Measurements from ENCODE around the gene NUBP2. TPM values are rescaled to one million over a fixed set of nuclear protein-coding genes. Genes with fewer than 3 reads are reported as not detected.

NUBP2 gene
- total RNA-seq, 1 experiment from 2014 or later: 69.4 TPM

DNA sequence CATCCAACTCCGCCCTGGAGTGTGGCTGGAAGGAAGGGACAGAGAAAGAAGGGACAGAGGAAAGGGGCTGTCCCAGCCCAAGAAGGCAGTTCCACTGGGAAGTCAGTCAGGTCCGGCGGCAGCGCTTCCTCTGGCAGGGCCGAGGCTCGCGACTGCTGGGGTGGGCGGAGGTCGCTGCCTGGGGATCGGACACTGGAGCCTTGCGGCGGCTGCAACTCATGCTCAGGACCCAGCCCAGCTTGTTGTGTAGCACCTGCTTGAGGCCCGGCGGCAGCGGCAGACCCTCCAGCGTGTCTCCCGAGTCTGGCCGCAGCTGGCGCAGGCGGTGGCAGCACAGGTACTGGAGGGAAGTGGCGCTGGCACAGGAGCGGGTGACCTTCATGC lies 5.8 kb upstream of the NUBP2 start:
- Mint-ChIP-seq H3K27me3 (ENCODE audit: low read depth) (peaks cover 2% of the 10 kb centered on the region; the same call in 1 of the 2 replicates), H3K27ac (peak overlapping the region in 1 of 3 experiments; percentile 76; a peak in 1 of 7 replicates), H3K4me3 (no peak overlapping the region), H3K4me1 (peaks cover 7 to 18% of the 10 kb centered on the region in 2 experiments), H3K36me3 (ENCODE audit: insufficient read depth in 1 of 3, low read depth in 3 of 3) (peaks cover 5 to 48% (median 13%) of the 10 kb centered on the region in 3 experiments; a peak in 5 of 7 replicates), H3K9me3 (no peaks in the 10 kb centered on the region)
- Histone ChIP-seq H3K23ac (ENCODE audit: insufficient read length, low read depth, low read length) (no peak overlapping the region), H2BK120ac (ENCODE audit: low read depth, low read length, poor library complexity, severe bottlenecking) (no peak overlapping the region), H3K4me1 (ENCODE audit: insufficient read depth, low read length) (no peaks in the 10 kb centered on the region), H3K18ac (ENCODE audit: insufficient read length, low read depth, low read length) (no peak overlapping the region), H3K27me3 (ENCODE audit: insufficient read depth, low read length) (no peaks in the 10 kb centered on the region), H3K23me2 (ENCODE audit: insufficient read length, low read depth, low read length, poor library complexity, severe bottlenecking) (peaks cover 10% of the 10 kb centered on the region), H4K8ac (replicated peaks; ENCODE audit: insufficient read length, low read depth, low read length) (no peak overlapping the region), H3K14ac (ENCODE audit: insufficient read depth, low read length) (no peak overlapping the region), H4K91ac (ENCODE audit: insufficient read length, low read depth, low read length) (no peak overlapping the region), H3K9ac (ENCODE audit: extremely low read depth, insufficient read length, low read length) (no peak overlapping the region), H3K4me2 (ENCODE audit: insufficient read depth, insufficient read length, low read length) (no peak overlapping the region), H4K5ac (ENCODE audit: insufficient read length, low read depth, low read length) (no peak overlapping the region), H2BK20ac (ENCODE audit: low read depth, low read length, poor library complexity, severe bottlenecking) (no peak overlapping the region), H3K79me2 (ENCODE audit: insufficient read depth, low read length) (no peaks in the 10 kb centered on the region; the same call in 1 of the 2 replicates), H3T11ph (ENCODE audit: low read length) (no peak overlapping the region), H2AFZ (ENCODE audit: low read length) (no peak overlapping the region), H3K4ac (ENCODE audit: low read depth, low read length) (no peak overlapping the region), H2BK5ac (ENCODE audit: insufficient read length, low read length) (no peak overlapping the region), H3K27ac (ENCODE audit: insufficient read length, low read depth, low read length) (no peak overlapping the region), H2BK15ac (ENCODE audit: low read depth, low read length) (no peak overlapping the region), H4K20me1 (ENCODE audit: control insufficient read depth, insufficient read depth, insufficient read length) (no peaks in the 10 kb centered on the region), H3K9me3 (ENCODE audit: control insufficient read depth, low read depth, low read length) (no peaks in the 10 kb centered on the region), H3K56ac (ENCODE audit: insufficient read length, low read depth, low read length) (no peak overlapping the region), H2BK12ac (ENCODE audit: insufficient read length, low read depth, low read length) (no peak overlapping the region), H3K79me1 (ENCODE audit: insufficient read depth, low read depth, low read length, poor library complexity, severe bottlenecking) (peaks cover 5% of the 10 kb centered on the region), H2AK5ac (ENCODE audit: insufficient read length, low read length) (no peak overlapping the region)
- DNase-seq: no peak
- WGBS (ENCODE audit: extremely low coverage, insufficient read length, low lambda C conversion rate): no CpG with 5 or more reads among the region's 22 CpGs
- TF ChIP-seq, protein P1, sequence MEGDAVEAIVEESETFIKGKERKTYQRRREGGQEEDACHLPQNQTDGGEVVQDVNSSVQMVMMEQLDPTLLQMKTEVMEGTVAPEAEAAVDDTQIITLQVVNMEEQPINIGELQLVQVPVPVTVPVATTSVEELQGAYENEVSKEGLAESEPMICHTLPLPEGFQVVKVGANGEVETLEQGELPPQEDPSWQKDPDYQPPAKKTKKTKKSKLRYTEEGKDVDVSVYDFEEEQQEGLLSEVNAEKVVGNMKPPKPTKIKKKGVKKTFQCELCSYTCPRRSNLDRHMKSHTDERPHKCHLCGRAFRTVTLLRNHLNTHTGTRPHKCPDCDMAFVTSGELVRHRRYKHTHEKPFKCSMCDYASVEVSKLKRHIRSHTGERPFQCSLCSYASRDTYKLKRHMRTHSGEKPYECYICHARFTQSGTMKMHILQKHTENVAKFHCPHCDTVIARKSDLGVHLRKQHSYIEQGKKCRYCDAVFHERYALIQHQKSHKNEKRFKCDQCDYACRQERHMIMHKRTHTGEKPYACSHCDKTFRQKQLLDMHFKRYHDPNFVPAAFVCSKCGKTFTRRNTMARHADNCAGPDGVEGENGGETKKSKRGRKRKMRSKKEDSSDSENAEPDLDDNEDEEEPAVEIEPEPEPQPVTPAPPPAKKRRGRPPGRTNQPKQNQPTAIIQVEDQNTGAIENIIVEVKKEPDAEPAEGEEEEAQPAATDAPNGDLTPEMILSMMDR (conservative IDR thresholded peaks at IDR 0.05): no peak

Measured in H9 (cell line).